Astrocyte (in vitro differentiated cells and primary cell): ENCODE measurements around the gene IL1RL2.

Experiments used
- EZH2 ChIP-seq: IDR thresholded peaks from 2 replicates; pipeline ENCODE4 v1.6.1; 2012; ENCODE audit warnings: mild to moderate bottlenecking, low read length, inconsistent platforms; ENCODE audit not compliant: insufficient read depth
- TF ChIP-seq, protein P1 (sequence below): IDR thresholded peaks from 2 replicates; pipeline ENCODE4 v1.5.1; 2011; ENCODE audit warnings: low read depth, mild to moderate bottlenecking, inconsistent platforms, low read length, moderate library complexity; ENCODE audit not compliant: insufficient read depth

DNA sequence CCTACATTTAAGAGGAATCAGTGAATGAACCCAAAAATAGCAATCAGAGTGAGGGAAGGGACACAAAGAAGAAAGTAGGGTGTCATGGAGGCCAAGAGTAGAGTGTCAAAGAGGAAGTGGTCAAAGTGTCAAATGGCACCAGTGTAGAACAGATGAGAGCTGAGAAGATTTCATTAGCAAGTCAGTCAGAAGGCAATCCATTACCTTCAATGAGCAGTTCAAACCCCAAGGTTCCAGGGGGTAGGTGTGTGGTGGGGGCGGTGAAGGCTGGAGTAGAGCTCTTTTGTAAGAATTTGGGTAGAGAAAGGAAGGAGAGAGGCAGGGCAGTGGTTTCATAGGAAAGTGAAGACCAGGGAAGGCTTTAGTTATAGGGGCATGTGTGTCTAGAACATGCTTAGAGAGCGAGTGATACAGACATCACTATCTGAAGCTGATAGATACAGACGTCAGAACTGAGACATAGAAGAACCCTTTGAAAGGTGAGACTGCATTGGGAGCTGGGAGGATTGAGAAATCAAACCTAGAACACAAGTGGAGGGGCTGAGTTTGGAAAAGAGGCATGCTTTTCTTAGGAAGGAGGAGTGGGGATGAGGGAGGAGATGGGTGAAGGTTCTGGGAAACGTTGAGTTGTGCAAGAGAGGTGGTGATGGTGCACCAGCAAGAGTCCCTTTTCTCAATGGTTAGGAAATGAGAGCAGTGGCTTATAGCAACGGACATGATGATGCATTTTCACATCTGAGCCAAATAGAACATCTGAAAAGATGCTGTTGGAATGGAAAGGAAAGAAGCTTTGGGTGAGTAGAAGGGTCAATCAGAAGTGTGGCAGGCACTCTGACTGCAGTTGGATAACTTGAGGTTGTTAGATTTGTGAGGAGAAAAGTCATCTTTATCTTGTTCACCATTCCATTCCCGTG, 75.7 kb downstream of the IL1RL2 start:
- TF ChIP-seq, protein P1, sequence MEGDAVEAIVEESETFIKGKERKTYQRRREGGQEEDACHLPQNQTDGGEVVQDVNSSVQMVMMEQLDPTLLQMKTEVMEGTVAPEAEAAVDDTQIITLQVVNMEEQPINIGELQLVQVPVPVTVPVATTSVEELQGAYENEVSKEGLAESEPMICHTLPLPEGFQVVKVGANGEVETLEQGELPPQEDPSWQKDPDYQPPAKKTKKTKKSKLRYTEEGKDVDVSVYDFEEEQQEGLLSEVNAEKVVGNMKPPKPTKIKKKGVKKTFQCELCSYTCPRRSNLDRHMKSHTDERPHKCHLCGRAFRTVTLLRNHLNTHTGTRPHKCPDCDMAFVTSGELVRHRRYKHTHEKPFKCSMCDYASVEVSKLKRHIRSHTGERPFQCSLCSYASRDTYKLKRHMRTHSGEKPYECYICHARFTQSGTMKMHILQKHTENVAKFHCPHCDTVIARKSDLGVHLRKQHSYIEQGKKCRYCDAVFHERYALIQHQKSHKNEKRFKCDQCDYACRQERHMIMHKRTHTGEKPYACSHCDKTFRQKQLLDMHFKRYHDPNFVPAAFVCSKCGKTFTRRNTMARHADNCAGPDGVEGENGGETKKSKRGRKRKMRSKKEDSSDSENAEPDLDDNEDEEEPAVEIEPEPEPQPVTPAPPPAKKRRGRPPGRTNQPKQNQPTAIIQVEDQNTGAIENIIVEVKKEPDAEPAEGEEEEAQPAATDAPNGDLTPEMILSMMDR: no peak
- TF ChIP-seq EZH2: no peak
